ENCODE results near the gene SCN10A.

The SCN10A gene

GRCh38 chr3:38827791-38828190, 11.8 kb upstream of the SCN10A start:
- peaks cover 22% of the 10 kb centered on the region for H3K27me3 ChIP-seq (ENCODE audit: control insufficient read depth, insufficient read depth, low read length)
- H3K4me2 ChIP-seq (ENCODE audit: low read length), result no peak overlapping the region
- no peaks in the 10 kb centered on the region for H3K36me3 ChIP-seq (ENCODE audit: insufficient read depth, low read length)
- no peaks in the 10 kb centered on the region for H3K9me3 ChIP-seq (replicated peaks; ENCODE audit: low read length)
- no peak overlapping the region for H3K9ac ChIP-seq (ENCODE audit: low read depth, low read length)
- H3K4me3 ChIP-seq (ENCODE audit: low read length), result no peak overlapping the region
- H3K4me1 ChIP-seq (ENCODE audit: control insufficient read depth, insufficient read depth, low read length), result peaks cover 15% of the 10 kb centered on the region

GRCh38 chr3:38826001-38826400, 10.0 kb upstream of the SCN10A start:
- H3K4me2 ChIP-seq (ENCODE audit: low read length), result no peak overlapping the region
- H3K4me1 ChIP-seq (ENCODE audit: control insufficient read depth, insufficient read depth, low read length), result peaks cover 15% of the 10 kb centered on the region
- no peak overlapping the region for H3K4me3 ChIP-seq (ENCODE audit: low read length)
- peaks cover 35% of the 10 kb centered on the region for H3K27me3 ChIP-seq (ENCODE audit: control insufficient read depth, insufficient read depth, low read length)
- H3K36me3 ChIP-seq (ENCODE audit: insufficient read depth, low read length), result no peaks in the 10 kb centered on the region
- H3K9me3 ChIP-seq (replicated peaks; ENCODE audit: low read length), result no peaks in the 10 kb centered on the region
- no peak overlapping the region for H3K9ac ChIP-seq (ENCODE audit: low read depth, low read length)

- H3K9ac ChIP-seq (ENCODE audit: low read depth, low read length), result no peak overlapping the region
- H3K4me3 ChIP-seq (ENCODE audit: low read length), result no peak overlapping the region
- no peaks in the 10 kb centered on the region for H3K9me3 ChIP-seq (replicated peaks; ENCODE audit: low read length)
- peaks cover 35% of the 10 kb centered on the region for H3K27me3 ChIP-seq (ENCODE audit: control insufficient read depth, insufficient read depth, low read length)
- H3K4me2 ChIP-seq (ENCODE audit: low read length), result no peak overlapping the region
- no peaks in the 10 kb centered on the region for H3K36me3 ChIP-seq (ENCODE audit: insufficient read depth, low read length)
- peaks cover 8% of the 10 kb centered on the region for H3K4me1 ChIP-seq (ENCODE audit: control insufficient read depth, insufficient read depth, low read length)
Measured at GRCh38 chr3:38824349-38824748, 8.3 kb upstream of the SCN10A start.

- Histone ChIP-seq H3K4me2 (ENCODE audit: low read length) (no peak overlapping the region), H3K27me3 (ENCODE audit: control insufficient read depth, insufficient read depth, low read length) (peaks cover 35% of the 10 kb centered on the region), H3K4me1 (ENCODE audit: control insufficient read depth, insufficient read depth, low read length) (peaks cover 2% of the 10 kb centered on the region), H3K9me3 (replicated peaks; ENCODE audit: low read length) (no peaks in the 10 kb centered on the region), H3K4me3 (ENCODE audit: low read length) (no peak overlapping the region), H3K9ac (ENCODE audit: low read depth, low read length) (no peak overlapping the region), H3K36me3 (ENCODE audit: insufficient read depth, low read length) (no peaks in the 10 kb centered on the region)
Measured at GRCh38 chr3:38823722-38824121, 7.7 kb upstream of the SCN10A start.

GRCh38 chr3:38823186-38823585, 7.2 kb upstream of the SCN10A start:
- no peak overlapping the region for H3K4me2 ChIP-seq (ENCODE audit: low read length)
- H3K4me3 ChIP-seq (ENCODE audit: low read length), result no peak overlapping the region
- no peaks in the 10 kb centered on the region for H3K9me3 ChIP-seq (replicated peaks; ENCODE audit: low read length)

GRCh38 chr3:38811822-38812221, 4.2 kb downstream of the SCN10A start:
- no peak overlapping the region for H3K4me2 ChIP-seq (ENCODE audit: low read length)
- H3K9me3 ChIP-seq (replicated peaks; ENCODE audit: low read length), result no peaks in the 10 kb centered on the region
- H3K36me3 ChIP-seq (ENCODE audit: insufficient read depth, low read length), result no peaks in the 10 kb centered on the region
- peaks cover 12% of the 10 kb centered on the region for H3K27me3 ChIP-seq (ENCODE audit: control insufficient read depth, insufficient read depth, low read length)
- H3K4me3 ChIP-seq (ENCODE audit: low read length), result no peak overlapping the region
- H3K4me1 ChIP-seq (ENCODE audit: control insufficient read depth, insufficient read depth, low read length), result no peaks in the 10 kb centered on the region
- H3K9ac ChIP-seq (ENCODE audit: low read depth, low read length), result no peak overlapping the region

More at GRCh38 chr3:38823186-38823585, 7.2 kb upstream of the SCN10A start:
- no peaks in the 10 kb centered on the region for H3K36me3 ChIP-seq (ENCODE audit: insufficient read depth, low read length)
- no peaks in the 10 kb centered on the region for H3K4me1 ChIP-seq (ENCODE audit: control insufficient read depth, insufficient read depth, low read length)
- peaks cover 35% of the 10 kb centered on the region for H3K27me3 ChIP-seq (ENCODE audit: control insufficient read depth, insufficient read depth, low read length)
- H3K9ac ChIP-seq (ENCODE audit: low read depth, low read length), result no peak overlapping the region

GRCh38 chr3:38805765-38806386, 10.1 kb downstream of the SCN10A start:
- Histone ChIP-seq H3K9me3 (replicated peaks; ENCODE audit: low read length) (no peaks in the 10 kb centered on the region), H3K9ac (ENCODE audit: low read depth, low read length) (no peak overlapping the region), H3K4me3 (ENCODE audit: low read length) (no peak overlapping the region), H3K27me3 (ENCODE audit: control insufficient read depth, insufficient read depth, low read length) (no peaks in the 10 kb centered on the region), H3K4me2 (ENCODE audit: low read length) (no peak overlapping the region), H3K36me3 (ENCODE audit: insufficient read depth, low read length) (no peaks in the 10 kb centered on the region), H3K4me1 (ENCODE audit: control insufficient read depth, insufficient read depth, low read length) (no peaks in the 10 kb centered on the region)

GRCh38 chr3:38805004-38805403, 11.0 kb downstream of the SCN10A start:
- H3K4me2 ChIP-seq (ENCODE audit: low read length), result no peak overlapping the region
- no peaks in the 10 kb centered on the region for H3K4me1 ChIP-seq (ENCODE audit: control insufficient read depth, insufficient read depth, low read length)
- H3K9me3 ChIP-seq (replicated peaks; ENCODE audit: low read length), result no peaks in the 10 kb centered on the region
- H3K9ac ChIP-seq (ENCODE audit: low read depth, low read length), result no peak overlapping the region
- H3K4me3 ChIP-seq (ENCODE audit: low read length), result no peak overlapping the region
- no peaks in the 10 kb centered on the region for H3K27me3 ChIP-seq (ENCODE audit: control insufficient read depth, insufficient read depth, low read length)
- H3K36me3 ChIP-seq (ENCODE audit: insufficient read depth, low read length), result no peaks in the 10 kb centered on the region

GRCh38 chr3:38800511-38800910, 15.5 kb downstream of the SCN10A start:
- Histone ChIP-seq H3K4me2 (ENCODE audit: low read length) (no peak overlapping the region), H3K27me3 (ENCODE audit: control insufficient read depth, insufficient read depth, low read length) (no peaks in the 10 kb centered on the region), H3K4me1 (ENCODE audit: control insufficient read depth, insufficient read depth, low read length) (no peaks in the 10 kb centered on the region), H3K4me3 (ENCODE audit: low read length) (no peak overlapping the region), H3K9ac (ENCODE audit: low read depth, low read length) (no peak overlapping the region), H3K9me3 (replicated peaks; ENCODE audit: low read length) (no peaks in the 10 kb centered on the region), H3K36me3 (ENCODE audit: insufficient read depth, low read length) (no peaks in the 10 kb centered on the region)

- H3K4me2 ChIP-seq (ENCODE audit: low read length), result no peak overlapping the region
- peaks cover 4% of the 10 kb centered on the region for H3K27me3 ChIP-seq (ENCODE audit: control insufficient read depth, insufficient read depth, low read length)
- no peaks in the 10 kb centered on the region for H3K4me1 ChIP-seq (ENCODE audit: control insufficient read depth, insufficient read depth, low read length)
- H3K4me3 ChIP-seq (ENCODE audit: low read length), result no peak overlapping the region
- no peaks in the 10 kb centered on the region for H3K9me3 ChIP-seq (replicated peaks; ENCODE audit: low read length)
- H3K9ac ChIP-seq (ENCODE audit: low read depth, low read length), result no peak overlapping the region
- H3K36me3 ChIP-seq (ENCODE audit: insufficient read depth, low read length), result no peaks in the 10 kb centered on the region
Measured at GRCh38 chr3:38793721-38794120, 22.3 kb downstream of the SCN10A start.

GRCh38 chr3:38792983-38793382, 23.0 kb downstream of the SCN10A start:
- Histone ChIP-seq H3K4me2 (ENCODE audit: low read length) (no peak overlapping the region), H3K4me1 (ENCODE audit: control insufficient read depth, insufficient read depth, low read length) (no peaks in the 10 kb centered on the region), H3K27me3 (ENCODE audit: control insufficient read depth, insufficient read depth, low read length) (peaks cover 4% of the 10 kb centered on the region), H3K4me3 (ENCODE audit: low read length) (no peak overlapping the region), H3K9me3 (replicated peaks; ENCODE audit: low read length) (no peaks in the 10 kb centered on the region), H3K36me3 (ENCODE audit: insufficient read depth, low read length) (no peaks in the 10 kb centered on the region), H3K9ac (ENCODE audit: low read depth, low read length) (no peak overlapping the region)

GRCh38 chr3:38782148-38782547, 33.9 kb downstream of the SCN10A start:
- H3K36me3 ChIP-seq (ENCODE audit: insufficient read depth, low read length), result no peaks in the 10 kb centered on the region
- no peak overlapping the region for H3K9ac ChIP-seq (ENCODE audit: low read depth, low read length)
- no peak overlapping the region for H3K4me2 ChIP-seq (ENCODE audit: low read length)
- no peaks in the 10 kb centered on the region for H3K9me3 ChIP-seq (replicated peaks; ENCODE audit: low read length)
- no peaks in the 10 kb centered on the region for H3K4me1 ChIP-seq (ENCODE audit: control insufficient read depth, insufficient read depth, low read length)
- H3K27me3 ChIP-seq (ENCODE audit: control insufficient read depth, insufficient read depth, low read length), result no peaks in the 10 kb centered on the region
- no peak overlapping the region for H3K4me3 ChIP-seq (ENCODE audit: low read length)
